Gastrocnemius medialis (tissue), 4 donors: ENCODE measurements around the gene SBNO1. TPM values are rescaled to one million over a fixed set of nuclear protein-coding genes. Genes with fewer than 3 reads are reported as not detected.
"Not testable (repeated sequence)": the region's sequence is repeated elsewhere in the genome, so short reads cannot be mapped to it uniquely, and the experiment has no call there.

Source experiments
- ATAC-seq, 2 donors: fragments of 150-250 bp; one replicate each; pipeline ENCODE4 v1.9.1; 2016
- DNase-seq, 2 donors: peaks; one replicate each; pipeline ENCODE4 v3.0.0-alpha.2; 2019
- H3K27ac ChIP-seq, 4 donors: fragments of 200-600 bp; sonication (generic); 1 replicate in 1 of 4; 2 replicates in 3 of 4; pipeline ENCODE4 v1.5.1; 2016 to 2018; ENCODE audit warnings: mild to moderate bottlenecking in 2 of 4, moderate library complexity in 1 of 4
- H3K27me3 ChIP-seq, 3 donors: fragments of 200-600 bp; sonication (generic) in 2 of 3; 1 replicate in 1 of 3; 2 replicates in 2 of 3; pipeline versions ENCODE4 v1.5.1 to v1.6.0; 2016 to 2019; ENCODE audit warnings: mild to moderate bottlenecking in 1 of 3, moderate library complexity in 1 of 3
- H3K36me3 ChIP-seq, 2 donors: fragments of 200-600 bp; sonication (generic) in 1 of 2; one replicate each; pipeline ENCODE4 v1.5.1; 2017 to 2018
- H3K4me1 ChIP-seq, 2 donors: fragments of 200-600 bp; sonication (generic) in 1 of 2; one replicate each; pipeline ENCODE4 v1.5.1; 2016 to 2017; ENCODE audit warnings: mild to moderate bottlenecking in 2 of 2
- H3K4me3 ChIP-seq, 4 donors: fragments of 200-600 bp; sonication (generic) in 3 of 4; 1 replicate in 1 of 4; 2 replicates in 3 of 4; pipeline ENCODE4 v1.5.1; 2016 to 2019; ENCODE audit warnings: mild to moderate bottlenecking in 2 of 4
- H3K9me3 ChIP-seq, 3 donors: fragments of 200-600 bp; sonication (generic) in 2 of 3; 1 replicate in 1 of 3; 2 replicates in 2 of 3; pipeline ENCODE4 v1.5.1; 2016 to 2019
- POLR2A ChIP-seq, 2 donors: fragments of 450-650 bp; IDR thresholded peaks; one replicate each; pipeline ENCODE4 v1.6.1; 2017; ENCODE audit warnings: antibody characterized with exemption in 2 of 2, mild to moderate bottlenecking in 2 of 2, moderate library complexity in 2 of 2
- in situ Hi-C, 4 donors: fragments of 200-750 bp; cut with MboI; loops; one replicate each; pipeline versions ENCODE4 v1.15.0 to v1.8.0; 2017; ENCODE audit warnings: low sequenced_read_pairs in 4 of 4
- intact Hi-C: fragments of 100-400 bp; cut with DNase I; formaldehyde crosslinking; loops from one replicate; pipeline ENCODE4 v1.15.1; 2023; ENCODE audit warnings: low total_unique reads
- total RNA-seq, 4 donors: library from RNA; depleted of rRNA; stranded (reverse); fragments of >200 nt; gene quantifications; one replicate each; pipeline versions ENCODE4 v1.1.0 to v1.2.3, GENCODE V29; 2016
- TF ChIP-seq, protein P1 (sequence below), 5 experiments: fragments of 450-650 bp in 3 of 5; fragments of 200-600 bp in 2 of 5; sonication (generic) in 2 of 5; IDR thresholded peaks in 4 of 5; conservative IDR thresholded peaks in 1 of 5; 1 replicate in 4 of 5; 2 replicates in 1 of 5; pipeline ENCODE4 v1.5.1; 2016 to 2019; ENCODE audit warnings: antibody characterized with exemption in 5 of 5, mild to moderate bottlenecking in 3 of 5, moderate library complexity in 3 of 5

SBNO1 gene
- total RNA-seq, 4 donors from 2014 or later, result 26.6 to 29.9 (median 28.8) TPM

DNA sequence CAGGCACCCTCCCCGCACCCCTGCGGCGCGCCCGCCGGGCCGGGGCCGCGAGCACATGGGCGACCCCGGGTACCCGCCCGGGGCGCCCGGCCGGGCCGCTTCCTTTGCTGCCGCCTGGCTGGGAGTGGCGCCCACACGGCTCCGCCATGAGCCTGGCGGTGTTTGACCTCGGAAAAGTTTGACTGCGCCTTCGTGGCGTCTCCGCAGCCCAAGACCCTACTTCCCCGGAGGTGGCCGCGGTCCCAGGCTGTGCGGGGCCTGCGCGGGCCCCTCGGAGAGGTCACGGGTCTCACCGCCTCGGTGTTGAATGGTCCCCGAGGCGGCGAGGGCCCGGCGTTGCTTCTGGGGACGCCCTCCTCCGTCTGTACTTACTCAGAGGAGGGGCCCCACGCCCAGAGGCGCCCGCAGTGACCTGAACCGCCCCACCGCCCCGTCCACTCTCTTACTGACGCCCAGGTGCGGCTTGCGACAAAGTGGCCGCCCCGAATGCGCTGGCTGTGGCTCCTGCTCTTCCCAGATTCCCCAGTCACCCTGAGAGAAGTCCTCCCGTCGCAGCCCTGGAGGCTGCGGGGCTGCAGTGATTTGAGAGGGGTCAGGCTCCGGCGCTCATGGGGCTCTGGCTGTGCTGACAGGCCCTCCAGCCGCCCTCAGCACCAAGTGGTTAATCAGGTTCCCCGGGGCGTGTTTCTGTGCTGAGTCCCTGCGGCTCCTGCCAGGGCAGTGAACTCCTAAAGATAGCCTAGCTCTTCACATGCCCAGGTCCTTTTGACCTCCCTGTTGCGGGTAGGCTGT lies 25.1 kb upstream of the SBNO1 start:
- intact Hi-C loops (loop anchor here (2.0 to 5.0 kb wide), 4 partner anchors 89 to 193 kb away; partner anchors contain the start of genes MPHOSPH9, MTRFR and RILPL1), in situ Hi-C loops (no loop called here)
- H3K27ac ChIP-seq, result peak overlapping the region; percentile 88 to 96 (median 94)
- H3K4me1 ChIP-seq, result peaks cover 42 to 44% of the 10 kb centered on the region in 2 donors
- peaks cover 0 to 37% of the 10 kb centered on the region in 2 donors for H3K36me3 ChIP-seq
- DNase-seq (peak; percentile 60 to 82), ATAC-seq (peak; percentile 66 to 67)
- H3K4me3 ChIP-seq, result peak overlapping the region; percentile 51 to 73 (median 62)
- TF ChIP-seq, protein P1, sequence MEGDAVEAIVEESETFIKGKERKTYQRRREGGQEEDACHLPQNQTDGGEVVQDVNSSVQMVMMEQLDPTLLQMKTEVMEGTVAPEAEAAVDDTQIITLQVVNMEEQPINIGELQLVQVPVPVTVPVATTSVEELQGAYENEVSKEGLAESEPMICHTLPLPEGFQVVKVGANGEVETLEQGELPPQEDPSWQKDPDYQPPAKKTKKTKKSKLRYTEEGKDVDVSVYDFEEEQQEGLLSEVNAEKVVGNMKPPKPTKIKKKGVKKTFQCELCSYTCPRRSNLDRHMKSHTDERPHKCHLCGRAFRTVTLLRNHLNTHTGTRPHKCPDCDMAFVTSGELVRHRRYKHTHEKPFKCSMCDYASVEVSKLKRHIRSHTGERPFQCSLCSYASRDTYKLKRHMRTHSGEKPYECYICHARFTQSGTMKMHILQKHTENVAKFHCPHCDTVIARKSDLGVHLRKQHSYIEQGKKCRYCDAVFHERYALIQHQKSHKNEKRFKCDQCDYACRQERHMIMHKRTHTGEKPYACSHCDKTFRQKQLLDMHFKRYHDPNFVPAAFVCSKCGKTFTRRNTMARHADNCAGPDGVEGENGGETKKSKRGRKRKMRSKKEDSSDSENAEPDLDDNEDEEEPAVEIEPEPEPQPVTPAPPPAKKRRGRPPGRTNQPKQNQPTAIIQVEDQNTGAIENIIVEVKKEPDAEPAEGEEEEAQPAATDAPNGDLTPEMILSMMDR (IDR thresholded peaks at IDR 0.05 in 4 of 5, conservative IDR thresholded peaks at IDR 0.05 in 1 of 5), result peak in 1 of 5 experiments; percentile 26
- peak; percentile 77 for TF ChIP-seq POLR2A (IDR thresholded peaks at IDR 0.05)
- H3K9me3 ChIP-seq, result no peaks in the 10 kb centered on the region
- no peaks in the 10 kb centered on the region for H3K27me3 ChIP-seq

DNA sequence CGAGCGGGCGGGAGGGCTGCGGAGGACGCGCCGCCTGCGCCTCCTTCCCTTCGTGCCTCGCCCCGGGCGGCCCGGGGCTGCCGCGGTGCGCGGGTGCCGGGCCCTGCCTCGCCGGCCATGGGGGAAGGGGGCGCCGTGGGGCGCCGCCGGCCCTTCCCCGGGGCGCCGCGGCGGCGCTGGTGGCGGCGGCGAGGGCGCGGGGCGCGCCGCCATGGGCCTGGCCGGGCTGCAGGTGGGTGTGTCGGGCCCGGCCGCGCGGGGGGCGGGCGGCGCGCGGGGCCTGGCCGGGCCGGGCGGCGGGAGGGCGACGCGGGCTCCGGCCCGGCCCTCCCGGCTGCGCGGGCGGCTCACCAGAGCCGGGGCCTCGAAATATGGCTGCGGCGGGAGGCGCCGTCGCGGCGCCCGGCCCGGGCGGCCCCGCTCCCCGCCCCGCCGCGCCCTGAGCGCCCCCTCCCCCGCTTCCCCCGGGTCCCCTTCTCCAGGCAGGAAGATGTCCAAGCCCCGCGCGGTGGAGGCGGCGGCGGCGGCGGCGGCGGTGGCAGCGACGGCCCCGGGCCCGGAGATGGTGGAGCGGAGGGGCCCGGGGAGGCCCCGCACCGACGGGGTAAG lies 24.4 kb upstream of the SBNO1 start:
- H3K4me1 ChIP-seq, result peaks cover 46 to 50% of the 10 kb centered on the region in 2 donors
- intact Hi-C loops, result loop anchor here (1.0 to 5.0 kb wide), 5 partner anchors 24 to 194 kb away; partner anchors contain the start of genes MPHOSPH9, MTRFR and RILPL1
- H3K27ac ChIP-seq, result peak overlapping the region; percentile 88 to 96 (median 96)
- H3K36me3 ChIP-seq, result peaks cover 0 to 30% of the 10 kb centered on the region in 2 donors
- H3K4me3 ChIP-seq, result peak overlapping the region; percentile 51 to 73 (median 65)
- no peaks in the 10 kb centered on the region for H3K27me3 ChIP-seq
- ATAC-seq (peak; percentile 18 to 28), DNase-seq (no peak)
- in situ Hi-C loops, result no loop called here
- no peaks in the 10 kb centered on the region for H3K9me3 ChIP-seq
- TF ChIP-seq, protein P1 (IDR thresholded peaks at IDR 0.05 in 4 of 5, conservative IDR thresholded peaks at IDR 0.05 in 1 of 5), result no peak
- peak; percentile 43 to 62 for TF ChIP-seq POLR2A (IDR thresholded peaks at IDR 0.05)

DNA sequence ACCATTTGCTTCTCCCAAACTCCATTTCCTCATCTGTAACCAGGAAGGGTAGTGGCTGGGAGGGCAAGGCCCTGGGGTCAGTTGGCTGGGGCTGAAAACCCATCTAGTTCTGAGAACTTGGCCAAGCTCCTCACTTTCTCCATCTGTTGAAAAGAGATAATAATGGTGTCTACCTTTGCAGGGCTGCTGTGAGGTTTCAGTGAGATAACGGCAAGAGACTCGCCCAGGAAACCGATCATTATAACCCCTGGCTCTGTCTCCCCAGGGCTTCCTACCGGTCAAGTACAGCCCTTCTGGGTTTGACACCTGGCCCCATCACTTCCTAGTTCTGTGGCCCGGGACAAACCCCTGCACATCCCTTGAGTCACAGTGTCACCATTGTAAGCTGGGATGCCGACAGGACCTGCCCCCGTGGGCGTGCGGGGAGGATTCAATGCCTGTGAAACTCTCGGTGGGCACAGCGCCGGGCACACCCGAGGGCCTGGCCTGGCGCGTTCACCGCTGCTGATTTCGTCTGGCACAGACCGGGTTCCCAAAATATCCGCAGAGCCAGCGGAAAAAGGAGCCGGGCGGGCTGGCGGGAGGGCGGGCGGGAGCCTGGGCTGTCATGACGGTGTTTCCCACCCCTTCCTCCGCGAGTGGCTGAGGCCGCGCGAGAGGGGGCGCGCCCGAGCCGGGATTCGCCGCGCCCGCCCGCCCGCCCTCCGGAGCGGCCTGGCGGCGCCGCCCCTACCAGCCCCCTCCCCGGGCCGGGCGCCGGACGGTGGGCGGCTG lies 23.7 kb upstream of the SBNO1 start:
- TF ChIP-seq, protein P1 (IDR thresholded peaks at IDR 0.05 in 4 of 5, conservative IDR thresholded peaks at IDR 0.05 in 1 of 5), result no peak
- TF ChIP-seq POLR2A (IDR thresholded peaks at IDR 0.05), result peak in 1 of 2 donors; percentile 8
- intact Hi-C loops, result loop anchor here (1.0 to 5.0 kb wide), 5 partner anchors 23 to 194 kb away; partner anchors contain the start of genes MPHOSPH9, MTRFR and RILPL1

DNA sequence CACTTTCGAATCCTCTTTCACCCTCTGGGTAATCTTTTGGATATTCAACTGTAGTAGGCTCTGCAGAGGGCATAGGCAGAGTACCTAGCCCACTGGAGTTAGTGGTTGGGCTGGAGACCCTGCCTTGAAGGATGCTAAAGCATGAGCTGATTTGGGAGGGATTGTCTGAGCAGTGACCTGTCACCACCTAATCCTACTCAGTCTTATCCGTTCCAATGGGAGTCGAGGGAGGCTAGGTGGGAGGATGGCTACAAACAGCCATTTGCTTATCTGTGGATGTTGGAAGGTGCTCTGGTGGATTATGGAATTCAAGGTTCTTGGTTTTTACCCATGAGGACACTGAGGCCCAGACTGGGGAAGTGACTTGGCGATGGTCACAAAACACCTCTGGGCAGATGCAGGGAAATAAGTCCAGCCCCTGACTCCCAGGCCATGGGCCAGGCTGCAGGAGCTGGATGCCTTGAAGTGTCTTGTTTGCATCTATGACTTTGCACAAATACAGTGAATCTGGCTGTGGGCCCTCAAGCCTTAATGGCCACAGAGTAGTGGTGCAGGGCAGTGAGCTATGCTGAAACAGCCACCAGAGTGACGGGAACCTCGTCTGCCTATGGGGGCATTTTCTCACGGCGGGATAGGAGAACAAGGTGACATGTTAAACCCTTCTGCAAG lies 23.0 kb upstream of the SBNO1 start:
- no peaks in the 10 kb centered on the region for H3K27me3 ChIP-seq
- ATAC-seq (no peak), DNase-seq (no peak)
- in situ Hi-C loops, result no loop called here
- H3K4me1 ChIP-seq, result peaks cover 46 to 54% of the 10 kb centered on the region in 2 donors
- H3K27ac ChIP-seq, result peak overlapping the region; percentile 86 to 96 (median 94)
- intact Hi-C loops, result loop anchor here (1.0 to 5.0 kb wide), 5 partner anchors 22 to 195 kb away; partner anchors contain the start of genes MPHOSPH9, MTRFR and RILPL1
- no peaks in the 10 kb centered on the region for H3K9me3 ChIP-seq
- TF ChIP-seq POLR2A (IDR thresholded peaks at IDR 0.05), result no peak
- peak overlapping the region; percentile 63 to 74 (median 66) for H3K4me3 ChIP-seq
- peaks cover 0 to 19% of the 10 kb centered on the region in 2 donors for H3K36me3 ChIP-seq

More for the DNA sequence above, 23.7 kb upstream of the SBNO1 start:
- Histone ChIP-seq H3K4me1 (peaks cover 46 to 51% of the 10 kb centered on the region in 2 donors), H3K9me3 (no peaks in the 10 kb centered on the region), H3K36me3 (peaks cover 0 to 26% of the 10 kb centered on the region in 2 donors), H3K4me3 (peak overlapping the region; percentile 63 to 74 (median 66)), H3K27me3 (no peaks in the 10 kb centered on the region), H3K27ac (peak overlapping the region; percentile 86 to 96 (median 94))
- in situ Hi-C loops, result no loop called here
- peak; percentile 63 to 77 for DNase-seq
- peak; percentile 57 to 61 for ATAC-seq

DNA sequence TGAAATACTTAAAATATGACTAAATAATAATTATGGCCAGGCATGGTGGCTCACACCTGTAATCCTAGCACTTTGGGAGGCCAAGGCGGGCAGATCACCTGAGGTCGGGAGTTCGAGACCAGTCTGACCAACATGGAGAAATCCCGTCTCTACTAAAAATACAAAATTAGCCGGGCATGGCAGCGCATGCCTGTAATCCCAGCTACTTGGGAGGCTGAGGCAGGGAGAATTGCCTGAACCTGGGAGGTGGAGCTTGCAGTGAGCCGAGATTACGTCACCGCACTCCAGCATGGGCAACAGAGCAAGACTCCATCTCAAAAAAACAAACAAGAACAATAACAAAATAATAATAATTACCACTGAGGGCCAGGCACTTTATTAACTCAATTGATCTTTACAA lies 20.9 kb upstream of the SBNO1 start:
- intact Hi-C loops, result loop anchor here (5.0 kb wide), 1 partner anchor 153 kb away; the partner anchor contains the start of genes MPHOSPH9 and MTRFR
- H3K27ac ChIP-seq, H3K4me3 ChIP-seq, H3K36me3 ChIP-seq, in situ Hi-C loops, H3K27me3 ChIP-seq, DNase-seq, ATAC-seq, H3K9me3 ChIP-seq: not testable (repeated sequence)
- H3K4me1 ChIP-seq, result peaks cover 30 to 38% of the 10 kb centered on the region in 2 donors
